HUES64 (cell line): Measurements from ENCODE around the gene NEGR1.

Experiments
- H3K27ac ChIP-seq: 2 replicates; pipeline ENCODE4 v1.7.0; 2013; ENCODE audit warnings: low read depth, low read length, inconsistent platforms
- H3K27me3 ChIP-seq: 2 replicates; pipeline ENCODE4 v1.6.1; 2013; ENCODE audit warnings: mild to moderate bottlenecking, low read length; ENCODE audit not compliant: insufficient read depth
- H3K36me3 ChIP-seq: 2 replicates; pipeline ENCODE4 v1.6.1; 2013; ENCODE audit warnings: mild to moderate bottlenecking, low read length; ENCODE audit not compliant: insufficient read depth
- H3K4me1 ChIP-seq: 2 replicates; pipeline ENCODE4 v1.6.1; 2013; ENCODE audit warnings: mild to moderate bottlenecking, low read length, moderate library complexity; ENCODE audit not compliant: insufficient read depth
- H3K4me3 ChIP-seq: 2 replicates; pipeline ENCODE4 v1.5.1; 2013; ENCODE audit warnings: mild to moderate bottlenecking, low read length, moderate library complexity
- H3K9ac ChIP-seq: 2 replicates; pipeline ENCODE4 v1.6.1; 2013; ENCODE audit warnings: mild to moderate bottlenecking, low read depth, low read length
- H3K9me3 ChIP-seq: 2 replicates; pipeline ENCODE4 v1.6.1; 2013; ENCODE audit warnings: low read depth, low read length; ENCODE audit not compliant: insufficient read depth
- WGBS: fragments of 150-250, 120-280 bp; methylation state at CpG from one replicate; pipeline ENCODE4 v1.1.7; 2013; ENCODE audit warnings: missing lambda C conversion rate; 5-methylcytosine and 5-hydroxymethylcytosine counted together

NEGR1 gene

GRCh38 chr1:71987181-71987580 lies 295.2 kb downstream of the NEGR1 start:
- Histone ChIP-seq H3K36me3 (no peaks in the 10 kb centered on the region), H3K9me3 (no peaks in the 10 kb centered on the region), H3K27me3 (no peaks in the 10 kb centered on the region), H3K4me1 (peaks cover 3% of the 10 kb centered on the region; the same call in 1 of the 2 replicates), H3K4me3 (no peak overlapping the region), H3K27ac (no peak overlapping the region), H3K9ac (no peak overlapping the region)
- WGBS: 91% methylated on average over 6 of the region's 6 CpGs

GRCh38 chr1:71986160-71986559 lies 296.2 kb downstream of the NEGR1 start:
- H3K9me3 ChIP-seq: no peaks in the 10 kb centered on the region
- H3K27ac ChIP-seq: no peak overlapping the region

GRCh38 chr1:71980556-71980955 lies 301.8 kb downstream of the NEGR1 start:
- no peaks in the 10 kb centered on the region for H3K4me1 ChIP-seq
- no peak overlapping the region for H3K4me3 ChIP-seq
- no peaks in the 10 kb centered on the region for H3K9me3 ChIP-seq
- no peaks in the 10 kb centered on the region for H3K36me3 ChIP-seq
- 97% methylated on average over 1 of the region's 1 CpG for WGBS
- no peak overlapping the region for H3K27ac ChIP-seq
- H3K27me3 ChIP-seq: no peaks in the 10 kb centered on the region
- H3K9ac ChIP-seq: no peak overlapping the region

More at GRCh38 chr1:71986160-71986559, 296.2 kb downstream of the NEGR1 start:
- no peak overlapping the region for H3K4me3 ChIP-seq
- H3K9ac ChIP-seq: no peak overlapping the region
- no peaks in the 10 kb centered on the region for H3K27me3 ChIP-seq
- peaks cover 1% of the 10 kb centered on the region; the same call in 1 of the 2 replicates for H3K4me1 ChIP-seq
- H3K36me3 ChIP-seq: no peaks in the 10 kb centered on the region
- WGBS: 93% methylated on average over 3 of the region's 3 CpGs

- H3K4me1 ChIP-seq: no peaks in the 10 kb centered on the region
- H3K4me3 ChIP-seq: no peak overlapping the region
- no peaks in the 10 kb centered on the region for H3K27me3 ChIP-seq
- no peak overlapping the region for H3K27ac ChIP-seq
- no peaks in the 10 kb centered on the region for H3K9me3 ChIP-seq
- H3K36me3 ChIP-seq: no peaks in the 10 kb centered on the region
- WGBS: 100% methylated on average over 1 of the region's 1 CpG
- no peak overlapping the region for H3K9ac ChIP-seq
These were observed 302.5 kb downstream of the NEGR1 start for GRCh38 chr1:71979882-71980281.

DNA sequence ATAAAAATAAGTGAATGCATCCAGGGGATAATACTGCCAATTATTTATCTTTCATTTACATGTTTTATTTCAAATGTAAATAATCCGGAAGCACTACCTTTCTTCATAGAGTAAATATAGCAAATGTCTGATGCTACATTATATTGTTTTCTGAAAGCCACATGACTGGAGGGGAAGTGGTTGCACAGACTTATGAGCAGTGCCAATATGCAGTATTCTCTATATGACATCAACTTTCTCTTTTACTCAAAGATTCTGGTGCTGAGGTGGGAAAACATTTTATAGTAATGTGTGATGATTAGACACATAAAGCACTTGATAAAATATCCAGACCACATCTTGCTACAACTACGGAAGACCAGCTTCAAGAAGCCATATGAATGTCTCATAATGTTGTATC lies 314.7 kb downstream of the NEGR1 start:
- H3K27me3 ChIP-seq: no peaks in the 10 kb centered on the region
- H3K36me3 ChIP-seq: no peaks in the 10 kb centered on the region
- no peaks in the 10 kb centered on the region for H3K9me3 ChIP-seq
- H3K4me1 ChIP-seq: 0 out of 2 replicates have a peak, but pooled peaks cover 4% of the 10 kb centered on the region
- no CpG with 5 or more reads among the region's 2 CpGs for WGBS
- no peak overlapping the region for H3K9ac ChIP-seq
- H3K27ac ChIP-seq: no peak overlapping the region
- no peak overlapping the region for H3K4me3 ChIP-seq

DNA sequence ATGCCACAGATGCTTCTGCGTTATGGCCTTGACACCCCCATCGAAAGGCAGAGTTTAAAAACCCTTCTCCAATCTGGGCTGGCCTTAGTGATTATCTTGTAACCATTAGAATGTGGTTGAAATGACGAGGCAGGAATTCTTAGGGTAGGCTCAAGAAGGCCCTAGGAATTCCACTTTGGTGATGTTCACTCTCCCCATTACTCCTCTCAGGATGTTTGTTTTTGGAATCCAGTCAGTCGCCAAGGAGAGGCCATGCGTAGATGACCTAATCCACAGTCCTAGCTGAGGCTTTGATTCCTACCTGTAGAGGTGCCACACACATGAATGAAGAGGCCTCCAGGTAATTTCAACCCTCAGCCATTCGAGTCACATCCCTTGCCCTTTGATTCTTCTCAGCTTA lies 318.2 kb downstream of the NEGR1 start:
- H3K9me3 ChIP-seq: no peaks in the 10 kb centered on the region
- no peak overlapping the region for H3K4me3 ChIP-seq
- H3K27ac ChIP-seq: no peak overlapping the region
- WGBS: 93% methylated on average over 6 of the region's 6 CpGs
- H3K36me3 ChIP-seq: no peaks in the 10 kb centered on the region
- H3K9ac ChIP-seq: no peak overlapping the region
- no peaks in the 10 kb centered on the region for H3K27me3 ChIP-seq
- H3K4me1 ChIP-seq: 0 out of 2 replicates have a peak, but pooled peaks cover 4% of the 10 kb centered on the region

DNA sequence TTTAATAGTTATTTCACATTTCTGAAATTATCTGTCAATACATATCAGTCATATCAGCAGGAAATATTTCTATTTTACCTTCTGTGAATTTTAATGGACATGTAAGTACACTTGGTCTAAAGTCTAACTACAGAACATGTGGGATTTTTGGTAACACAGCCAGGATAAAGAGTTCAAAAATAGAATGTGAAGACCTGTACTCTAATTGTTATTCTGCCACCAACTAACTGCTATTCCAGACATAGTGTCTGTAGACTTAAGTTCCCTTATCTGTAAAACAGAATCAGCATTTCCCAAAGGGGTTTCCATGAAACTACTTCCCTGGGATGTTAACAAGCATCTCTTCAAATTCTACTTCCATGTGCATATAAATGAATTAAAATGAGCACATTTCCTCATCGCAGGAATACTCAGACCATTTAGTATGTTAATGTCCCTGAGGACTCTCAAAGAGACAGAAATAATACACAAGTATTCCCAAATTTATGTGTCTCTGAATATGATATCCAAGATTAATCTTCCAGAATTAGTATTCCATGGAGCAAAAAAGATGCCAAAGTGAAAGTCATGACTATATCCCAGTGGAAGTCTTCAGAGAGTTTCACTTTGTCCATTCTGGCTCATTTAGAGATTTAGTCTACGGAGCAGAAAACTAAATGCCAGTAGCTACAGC lies 325.6 kb downstream of the NEGR1 start:
- Histone ChIP-seq H3K9ac (no peak overlapping the region), H3K4me3 (no peak overlapping the region), H3K27ac (no peak overlapping the region), H3K4me1 (no peaks in the 10 kb centered on the region; the same call in 1 of the 2 replicates), H3K36me3 (no peaks in the 10 kb centered on the region), H3K27me3 (no peaks in the 10 kb centered on the region), H3K9me3 (no peaks in the 10 kb centered on the region)
- 100% methylated on average over 1 of the region's 2 CpGs for WGBS

DNA sequence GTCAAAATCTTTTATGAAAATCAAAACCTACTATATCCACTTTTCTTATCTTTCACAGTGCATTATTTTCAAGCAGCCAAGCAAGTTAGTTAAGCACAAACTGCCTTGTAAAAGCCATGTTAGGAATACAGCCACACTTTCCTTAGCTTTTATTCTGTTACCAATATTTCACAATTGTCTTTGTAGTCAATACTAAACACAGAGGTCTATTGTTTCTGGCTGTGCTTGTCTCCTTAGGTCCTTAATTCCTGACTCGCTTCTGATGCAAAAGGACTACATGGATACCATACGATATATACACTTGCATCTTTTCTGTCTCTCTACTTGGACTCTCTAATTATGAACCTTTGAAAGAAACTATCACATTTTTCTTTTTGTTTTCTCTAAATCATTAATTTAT lies 331.8 kb downstream of the NEGR1 start:
- 95% methylated on average over 2 of the region's 2 CpGs for WGBS
- Histone ChIP-seq H3K27ac (no peak overlapping the region), H3K4me3 (no peak overlapping the region), H3K36me3 (no peaks in the 10 kb centered on the region), H3K4me1 (no peaks in the 10 kb centered on the region), H3K9ac (no peak overlapping the region), H3K27me3 (no peaks in the 10 kb centered on the region), H3K9me3 (no peaks in the 10 kb centered on the region)

GRCh38 chr1:71949681-71950080 lies 332.7 kb downstream of the NEGR1 start:
- Histone ChIP-seq H3K36me3 (no peaks in the 10 kb centered on the region), H3K9ac (no peak overlapping the region), H3K27ac (no peak overlapping the region), H3K4me3 (no peak overlapping the region), H3K9me3 (no peaks in the 10 kb centered on the region), H3K4me1 (no peaks in the 10 kb centered on the region), H3K27me3 (no peaks in the 10 kb centered on the region)
- WGBS: 100% methylated on average over 1 of the region's 2 CpGs

GRCh38 chr1:71948561-71948960 lies 333.8 kb downstream of the NEGR1 start:
- Histone ChIP-seq H3K27ac (no peak overlapping the region), H3K4me3 (no peak overlapping the region), H3K9me3 (no peaks in the 10 kb centered on the region), H3K4me1 (no peaks in the 10 kb centered on the region), H3K9ac (no peak overlapping the region), H3K36me3 (no peaks in the 10 kb centered on the region), H3K27me3 (no peaks in the 10 kb centered on the region)
- WGBS: 92% methylated on average over 4 of the region's 5 CpGs

- no peaks in the 10 kb centered on the region for H3K4me1 ChIP-seq
- no peaks in the 10 kb centered on the region for H3K9me3 ChIP-seq
- H3K36me3 ChIP-seq: no peaks in the 10 kb centered on the region
- no peak overlapping the region for H3K4me3 ChIP-seq
- H3K27me3 ChIP-seq: no peaks in the 10 kb centered on the region
- H3K27ac ChIP-seq: no peak overlapping the region
- 100% methylated on average over 1 of the region's 1 CpG for WGBS
- H3K9ac ChIP-seq: no peak overlapping the region
These were observed 338.3 kb downstream of the NEGR1 start for GRCh38 chr1:71944006-71944405.

DNA sequence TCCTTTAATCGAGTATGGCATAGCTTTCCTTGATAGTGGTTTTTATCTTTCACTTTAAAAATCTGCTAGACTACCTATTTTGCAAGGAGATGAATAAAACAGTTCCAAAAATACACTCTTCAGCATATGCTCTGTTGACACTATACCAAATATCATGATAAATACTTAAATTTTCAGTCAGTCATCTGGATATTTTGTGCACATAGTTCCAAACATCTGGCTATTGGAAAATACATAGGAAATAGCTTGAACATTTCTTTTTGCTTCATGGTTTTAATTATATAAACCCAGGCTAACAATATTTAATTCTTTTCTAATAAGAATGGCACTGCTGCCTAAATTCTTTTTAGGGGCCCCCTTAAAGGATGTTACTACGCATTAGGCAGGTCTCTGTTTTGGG lies 342.1 kb downstream of the NEGR1 start:
- Histone ChIP-seq H3K4me1 (no peaks in the 10 kb centered on the region), H3K27ac (no peak overlapping the region), H3K36me3 (no peaks in the 10 kb centered on the region), H3K9ac (no peak overlapping the region), H3K9me3 (no peaks in the 10 kb centered on the region), H3K27me3 (no peaks in the 10 kb centered on the region), H3K4me3 (no peak overlapping the region)
- 87% methylated on average over 2 of the region's 2 CpGs for WGBS
